HEK293T (cell line): ENCODE measurements around the gene APBA3.

ENCODE experiments used
- CTCF ChIA-PET: fragments of 350-600 bp; formaldehyde crosslinking; extraction: SDS; loops from one replicate; lab custom pipeline; 2021; ENCODE audit warnings: antibody characterized with exemption, inconsistent platforms; lab: Yijun Ruan, JAX
- POLR2A ChIA-PET: fragments of 350-600 bp; formaldehyde crosslinking; extraction: SDS; loops from one replicate; lab custom pipeline; 2020; ENCODE audit warnings: antibody characterized with exemption, inconsistent platforms; lab: Yijun Ruan, JAX
- DNase-seq: peaks from one replicate; pipeline ENCODE4 v3.0.0; 2012; ENCODE audit warnings: mixed read lengths; ENCODE audit errors: extremely low spot score
- ARNT ChIP-seq: fragments of 450-650 bp; IDR thresholded peaks from 2 replicates; pipeline ENCODE4 v1.6.1; 2017; ENCODE audit warnings: mild to moderate bottlenecking
- BHLHE40 ChIP-seq: fragments of 450-650 bp; IDR thresholded peaks from 2 replicates; pipeline ENCODE4 v1.6.1; 2016; ENCODE audit warnings: mild to moderate bottlenecking, moderate library complexity, borderline replicate concordance
- CTBP1 ChIP-seq: fragments of 450-650 bp; IDR thresholded peaks from 2 replicates; pipeline ENCODE4 v1.6.1; 2016; ENCODE audit warnings: borderline replicate concordance
- ELF4 ChIP-seq: fragments of 450-650 bp; IDR thresholded peaks from 2 replicates; pipeline ENCODE4 v1.6.1; 2017; ENCODE audit warnings: antibody characterized with exemption
- FOXA1 ChIP-seq: fragments of 450-650 bp; IDR thresholded peaks from 2 replicates; pipeline ENCODE4 v1.6.1; 2016; ENCODE audit warnings: mild to moderate bottlenecking
- FOXK2 ChIP-seq: fragments of 450-650 bp; IDR thresholded peaks from 2 replicates; pipeline ENCODE4 v1.6.1; 2016; ENCODE audit warnings: mild to moderate bottlenecking
- FOXM1 ChIP-seq: fragments of 450-650 bp; IDR thresholded peaks from 2 replicates; pipeline ENCODE4 v1.6.1; 2017; ENCODE audit warnings: mild to moderate bottlenecking, borderline replicate concordance
- HDGF ChIP-seq: fragments of 450-650 bp; IDR thresholded peaks from 2 replicates; pipeline ENCODE4 v1.6.1; 2017; ENCODE audit warnings: antibody characterized with exemption, borderline replicate concordance
- L3MBTL2 ChIP-seq: fragments of 450-650 bp; conservative IDR thresholded peaks from 2 replicates; pipeline ENCODE4 v1.6.1; 2016; ENCODE audit warnings: mild to moderate bottlenecking
- LEF1 ChIP-seq: fragments of 450-650 bp; IDR thresholded peaks from 2 replicates; pipeline ENCODE4 v1.6.1; 2017; ENCODE audit warnings: mild to moderate bottlenecking, borderline replicate concordance
- NFRKB ChIP-seq: fragments of 450-650 bp; IDR thresholded peaks from 2 replicates; pipeline ENCODE4 v1.6.1; 2016; ENCODE audit warnings: mild to moderate bottlenecking, moderate library complexity
- SP1 ChIP-seq: fragments of 450-650 bp; IDR thresholded peaks from 2 replicates; pipeline ENCODE4 v1.6.1; 2017
- SUZ12 ChIP-seq: fragments of 450-650 bp; IDR thresholded peaks from 2 replicates; pipeline ENCODE4 v1.6.1; 2016; ENCODE audit warnings: mild to moderate bottlenecking
- TARDBP ChIP-seq: fragments of 450-650 bp; IDR thresholded peaks from 2 replicates; pipeline ENCODE4 v1.6.1; 2016
- ZNF384 ChIP-seq: fragments of 450-650 bp; IDR thresholded peaks from 2 replicates; pipeline ENCODE4 v1.6.1; 2016
- TF ChIP-seq, protein P1 (sequence below): fragments of 450-650 bp; IDR thresholded peaks from 2 replicates; pipeline ENCODE4 v1.6.1; 2016

APBA3 gene

DNA sequence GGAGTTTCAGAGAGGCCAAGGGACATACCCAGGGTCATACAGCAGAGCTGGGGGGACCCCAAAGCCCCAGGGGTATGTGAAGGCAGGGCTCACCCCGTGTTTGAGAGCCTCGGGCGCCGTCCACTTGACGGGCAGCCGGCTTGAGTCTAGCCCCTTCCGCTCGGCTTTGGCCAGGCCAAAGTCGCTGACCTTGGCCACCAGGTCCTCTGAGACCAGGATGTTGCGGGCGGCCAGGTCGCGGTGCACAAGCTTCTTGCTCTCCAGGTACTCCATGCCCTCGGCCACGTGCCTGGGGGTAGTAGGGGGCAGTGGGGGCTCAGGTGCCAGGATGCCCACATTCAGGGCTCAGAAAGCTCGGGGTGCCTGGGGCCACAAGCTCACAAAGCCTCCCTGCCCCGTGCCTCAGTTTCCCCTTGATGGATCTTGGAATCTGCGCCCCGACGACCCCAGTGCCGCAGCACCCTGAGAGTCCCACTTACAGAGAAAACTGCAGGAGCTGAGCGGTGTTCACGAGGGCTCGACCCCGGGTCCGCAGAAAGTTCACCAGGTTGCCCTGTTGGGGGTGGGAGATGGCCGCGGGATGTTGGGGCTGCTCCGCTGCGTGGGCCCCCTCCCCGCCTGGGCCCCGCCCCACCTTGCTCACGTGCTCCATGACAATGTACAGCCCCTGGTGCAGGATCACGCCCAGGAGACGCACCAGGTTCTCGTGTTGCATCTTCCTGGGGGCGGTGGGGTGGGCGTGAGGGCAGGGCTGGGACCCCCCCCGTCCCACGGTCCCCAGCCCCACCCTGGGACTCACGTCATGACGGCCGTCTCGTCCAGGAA, 17.6 kb upstream of the APBA3 start:
- POLR2A ChIA-PET, result interaction anchor here (3.3 kb wide), 1 partner anchor 16 kb away, joined by 14 read pairs; the partner anchor contains the start of gene MRPL54
- no peak for DNase-seq
- CTCF ChIA-PET, result no interaction called here
- TF ChIP-seq ELF4 (no peak), SP1 (no peak), SUZ12 (no peak), ARNT (no peak), CTBP1 (no peak), TARDBP (no peak), FOXM1 (no peak), ZNF384 (no peak), FOXA1 (no peak), HDGF (no peak)

DNA sequence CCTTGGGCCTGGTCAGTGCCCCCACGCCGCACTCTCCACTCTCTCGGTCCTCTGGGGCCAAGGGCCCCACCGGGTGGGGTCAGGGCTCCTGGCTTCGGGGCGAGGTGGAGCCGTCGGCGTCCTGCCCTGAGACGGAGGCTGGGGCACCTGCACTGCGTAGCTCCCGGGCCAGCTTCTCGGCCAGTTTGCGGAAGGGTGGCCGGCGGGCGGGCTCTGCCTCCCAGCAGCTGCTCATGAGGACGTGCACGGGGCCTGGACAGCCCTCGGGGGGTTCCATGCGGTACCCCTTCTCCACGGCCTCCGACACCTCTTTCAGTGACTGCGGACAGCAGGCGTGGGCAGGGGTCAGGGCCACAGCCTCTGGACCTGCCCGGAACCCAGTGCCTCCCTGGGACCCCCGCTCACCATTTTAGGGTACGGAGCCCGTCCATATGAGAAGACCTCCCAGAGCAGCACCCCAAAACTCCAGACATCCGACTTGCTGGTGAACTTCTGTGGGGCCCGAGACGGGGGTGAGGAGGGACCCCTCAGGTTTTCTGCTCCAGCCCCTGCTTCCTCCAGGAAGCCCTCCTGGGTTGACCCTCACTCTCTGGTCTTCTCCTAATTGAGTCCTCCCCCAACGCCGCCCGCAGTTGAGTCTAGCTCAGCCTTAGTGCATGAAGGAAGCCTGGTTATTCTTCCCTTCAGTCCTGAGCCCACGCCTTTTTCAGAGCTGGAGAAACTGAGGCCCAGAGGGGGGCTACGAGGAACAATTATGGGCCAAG, 16.8 kb upstream of the APBA3 start:
- DNase-seq, result no peak
- TF ChIP-seq ZNF384 (no peak), LEF1 (no peak), TARDBP (no peak), ELF4 (no peak), L3MBTL2 (no peak), BHLHE40 (no peak)
- TF ChIP-seq, protein P1, sequence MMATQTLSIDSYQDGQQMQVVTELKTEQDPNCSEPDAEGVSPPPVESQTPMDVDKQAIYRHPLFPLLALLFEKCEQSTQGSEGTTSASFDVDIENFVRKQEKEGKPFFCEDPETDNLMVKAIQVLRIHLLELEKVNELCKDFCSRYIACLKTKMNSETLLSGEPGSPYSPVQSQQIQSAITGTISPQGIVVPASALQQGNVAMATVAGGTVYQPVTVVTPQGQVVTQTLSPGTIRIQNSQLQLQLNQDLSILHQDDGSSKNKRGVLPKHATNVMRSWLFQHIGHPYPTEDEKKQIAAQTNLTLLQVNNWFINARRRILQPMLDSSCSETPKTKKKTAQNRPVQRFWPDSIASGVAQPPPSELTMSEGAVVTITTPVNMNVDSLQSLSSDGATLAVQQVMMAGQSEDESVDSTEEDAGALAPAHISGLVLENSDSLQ, result no peak
- CTCF ChIA-PET, result no interaction called here
- POLR2A ChIA-PET, result interaction anchor here (3.3 kb wide), 1 partner anchor 16 kb away, joined by 14 read pairs; the partner anchor contains the start of gene MRPL54

DNA sequence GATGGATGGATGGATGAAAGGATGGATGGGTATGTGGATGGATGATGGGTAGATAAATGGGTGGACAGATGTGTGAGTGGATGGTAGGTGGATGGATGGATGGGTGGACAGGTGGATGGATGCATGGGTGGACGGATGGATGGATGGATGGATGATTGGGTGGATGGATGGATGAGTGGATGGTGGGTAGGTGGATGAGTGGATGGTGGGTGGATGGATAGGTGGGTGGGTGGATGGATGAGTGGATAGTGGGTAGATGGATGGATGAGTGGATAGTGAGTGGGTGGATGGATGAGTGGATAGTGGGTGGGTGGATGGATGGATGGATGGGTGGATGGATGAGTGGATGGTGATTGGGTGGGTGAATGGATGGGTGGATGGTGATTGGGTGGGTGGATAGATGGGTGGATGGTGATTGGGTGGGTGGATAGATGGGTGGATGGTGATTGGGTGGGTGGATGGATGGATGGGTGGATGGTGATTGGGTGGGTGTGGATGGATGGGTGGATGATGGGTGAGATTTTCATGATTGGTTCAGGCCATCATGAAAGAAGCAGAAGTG, 15.1 kb upstream of the APBA3 start:
- ChIA-PET POLR2A (interaction anchor here (0.7 kb wide), 1 partner anchor 14 kb away, joined by 3 read pairs; the partner anchor contains the start of gene MRPL54), CTCF (no interaction called here)
- DNase-seq, result no peak
- TF ChIP-seq FOXM1 (no peak), TARDBP (peak; percentile 2)

DNA sequence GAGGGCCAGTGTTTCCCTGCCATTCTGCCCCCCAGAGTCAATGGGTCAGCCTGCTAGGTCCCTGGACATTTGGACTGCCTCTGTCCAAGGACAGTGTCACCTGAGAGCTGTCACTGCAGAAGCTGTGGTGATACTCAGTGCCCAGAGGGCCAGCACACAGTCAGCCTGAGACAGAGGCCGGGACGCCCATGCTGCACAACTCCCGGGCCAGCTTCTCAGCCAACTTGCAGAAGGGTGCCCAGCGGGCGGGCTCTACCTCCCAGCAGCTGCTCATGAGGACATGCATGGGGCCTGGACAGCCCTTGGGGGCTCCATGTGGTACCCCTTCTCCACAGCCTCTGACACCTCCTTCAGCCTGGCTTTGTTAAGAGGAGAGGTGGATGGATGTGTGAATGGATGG, 14.3 kb upstream of the APBA3 start:
- CTCF ChIA-PET, result interaction anchor here (0.6 kb wide), 1 partner anchor 492 kb away, joined by 5 read pairs; no protein-coding TSS in a partner anchor
- POLR2A ChIA-PET, result interaction anchor here (0.7 to 1.5 kb wide), 2 partner anchors 13 kb away, joined by 3 to 18 read pairs; partner anchors contain the start of gene MRPL54
- DNase-seq, result no peak

DNA sequence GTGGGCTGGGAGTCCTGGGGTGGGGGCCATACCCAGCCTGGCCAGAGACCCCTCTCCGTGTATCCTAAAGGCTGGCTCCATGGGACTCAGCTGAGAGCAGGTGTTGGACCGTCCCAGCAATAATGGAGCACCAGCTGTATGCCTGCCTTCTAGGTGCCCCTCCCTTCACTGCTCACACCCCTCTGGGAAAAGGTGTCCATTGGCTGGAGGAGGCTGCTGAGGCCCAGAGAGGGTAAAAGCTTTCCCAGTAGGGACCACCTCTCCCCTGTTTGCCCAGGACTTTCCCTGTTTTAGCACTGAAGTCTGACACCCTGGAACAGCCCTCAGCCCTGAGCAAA, 13.9 kb upstream of the APBA3 start:
- no peak for DNase-seq
- CTCF ChIA-PET, result interaction anchor here (0.6 kb wide), 1 partner anchor 492 kb away, joined by 5 read pairs; no protein-coding TSS in a partner anchor
- POLR2A ChIA-PET, result interaction anchor here (1.5 kb wide), 1 partner anchor 13 kb away, joined by 18 read pairs; the partner anchor contains the start of gene MRPL54
- no peak for TF ChIP-seq TARDBP
- TF ChIP-seq HDGF, result no peak
- TF ChIP-seq ARNT, result no peak
- TF ChIP-seq SP1, result no peak

More for the DNA sequence above, 14.3 kb upstream of the APBA3 start:
- TF ChIP-seq NFRKB (no peak), BHLHE40 (no peak), FOXK2 (no peak)
- TF ChIP-seq, protein P1, result no peak

DNA sequence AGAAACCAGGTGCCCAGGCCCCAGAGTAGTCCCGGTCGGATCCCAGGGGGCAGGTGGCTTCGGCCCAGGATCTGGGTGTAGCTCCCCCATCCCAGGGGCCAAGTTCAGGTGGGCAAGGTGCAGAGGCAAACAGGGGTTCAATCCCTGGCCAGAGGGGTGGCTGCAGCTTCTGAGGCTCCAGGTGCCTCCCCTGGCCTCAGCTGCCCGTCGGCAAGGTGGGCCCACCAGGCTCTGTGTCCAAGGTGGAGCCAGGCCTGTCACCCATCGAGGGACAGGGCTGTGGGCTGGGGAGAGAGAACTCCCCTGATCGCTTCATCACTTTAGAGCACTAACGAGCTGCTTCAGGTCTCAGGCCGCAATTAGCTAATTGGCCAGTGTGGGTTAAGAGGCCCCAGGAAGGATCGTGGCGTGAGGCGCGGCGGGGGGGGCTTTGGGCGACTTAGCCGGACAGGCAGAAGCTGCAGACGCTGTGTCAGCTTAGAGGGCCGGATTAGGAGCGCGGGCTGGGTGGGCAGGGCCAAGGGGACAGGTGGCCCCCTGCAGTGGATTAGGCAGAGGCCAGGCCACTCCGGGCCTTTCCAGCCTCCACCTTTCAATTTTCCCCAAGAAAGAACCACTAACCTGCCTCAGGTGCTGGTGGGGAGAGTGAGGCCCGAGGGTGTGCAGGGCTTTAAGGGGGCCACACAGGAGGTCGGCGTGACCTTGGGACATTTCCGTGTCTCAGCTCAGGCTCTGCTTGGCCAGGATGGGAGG, 13.3 kb upstream of the APBA3 start:
- no peak for DNase-seq
- CTCF ChIA-PET, result no interaction called here
- no peak for TF ChIP-seq NFRKB
- no peak for TF ChIP-seq FOXA1
- no peak for TF ChIP-seq SP1
- no peak for TF ChIP-seq L3MBTL2
- no peak for TF ChIP-seq TARDBP
- TF ChIP-seq ELF4, result no peak
- TF ChIP-seq, protein P1, result no peak
- POLR2A ChIA-PET, result interaction anchor here (1.5 kb wide), 1 partner anchor 12 kb away, joined by 18 read pairs; the partner anchor contains the start of gene MRPL54
